Fibroblast of pulmonary artery (primary cell): ENCODE data around the gene TSKS.
A peak's percentile ranks its signal among the peaks of the same experiment; 100 is the strongest.

Experiments used
- DNase-seq: peaks from one replicate; pipeline ENCODE4 v3.0.0-alpha.2; 2010; ENCODE audit warnings: low read depth
- H3K4me3 ChIP-seq: replicated peaks from 2 replicates; pipeline ENCODE4 v1.5.1; 2011; ENCODE audit warnings: low read depth, mild to moderate bottlenecking, control low read depth, low read length, moderate library complexity
- TF ChIP-seq, protein P1 (sequence below): IDR thresholded peaks from 2 replicates; pipeline ENCODE4 v1.5.1; 2011; ENCODE audit warnings: mild to moderate bottlenecking, control low read depth, low read length, inconsistent platforms; ENCODE audit errors: missing control alignments

The TSKS gene

DNA sequence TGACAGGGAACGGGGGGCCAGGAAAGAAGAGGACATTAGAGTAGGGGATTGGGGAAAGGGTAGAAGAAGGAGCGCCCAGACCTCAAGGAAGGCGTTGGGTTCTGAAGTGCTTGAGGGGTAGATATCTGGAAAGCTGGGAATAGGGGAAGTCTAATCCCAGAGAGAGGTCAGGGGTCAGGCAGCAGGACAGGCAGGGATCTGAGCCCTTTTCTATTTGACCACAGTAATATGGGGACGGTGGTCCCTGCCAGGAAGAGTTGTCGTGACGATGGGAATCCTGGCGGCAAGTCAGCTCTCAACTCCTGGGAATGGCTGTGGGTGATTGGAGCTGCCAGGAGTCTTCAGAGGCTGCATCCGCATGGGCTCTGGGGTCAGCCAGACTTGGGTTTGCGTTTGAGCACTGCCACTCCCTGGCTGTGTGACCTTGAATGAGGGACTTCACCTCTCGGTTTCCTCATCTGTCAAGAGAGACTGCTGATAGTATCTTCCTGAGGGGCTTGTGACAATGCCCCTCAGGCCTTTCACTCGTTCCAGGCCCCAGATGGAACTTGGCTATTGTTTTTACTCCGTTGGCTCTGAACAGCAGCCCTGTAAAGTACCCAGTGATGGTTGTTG, 5.0 kb upstream of the TSKS start:
- TF ChIP-seq, protein P1, sequence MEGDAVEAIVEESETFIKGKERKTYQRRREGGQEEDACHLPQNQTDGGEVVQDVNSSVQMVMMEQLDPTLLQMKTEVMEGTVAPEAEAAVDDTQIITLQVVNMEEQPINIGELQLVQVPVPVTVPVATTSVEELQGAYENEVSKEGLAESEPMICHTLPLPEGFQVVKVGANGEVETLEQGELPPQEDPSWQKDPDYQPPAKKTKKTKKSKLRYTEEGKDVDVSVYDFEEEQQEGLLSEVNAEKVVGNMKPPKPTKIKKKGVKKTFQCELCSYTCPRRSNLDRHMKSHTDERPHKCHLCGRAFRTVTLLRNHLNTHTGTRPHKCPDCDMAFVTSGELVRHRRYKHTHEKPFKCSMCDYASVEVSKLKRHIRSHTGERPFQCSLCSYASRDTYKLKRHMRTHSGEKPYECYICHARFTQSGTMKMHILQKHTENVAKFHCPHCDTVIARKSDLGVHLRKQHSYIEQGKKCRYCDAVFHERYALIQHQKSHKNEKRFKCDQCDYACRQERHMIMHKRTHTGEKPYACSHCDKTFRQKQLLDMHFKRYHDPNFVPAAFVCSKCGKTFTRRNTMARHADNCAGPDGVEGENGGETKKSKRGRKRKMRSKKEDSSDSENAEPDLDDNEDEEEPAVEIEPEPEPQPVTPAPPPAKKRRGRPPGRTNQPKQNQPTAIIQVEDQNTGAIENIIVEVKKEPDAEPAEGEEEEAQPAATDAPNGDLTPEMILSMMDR = no peak
- no peak for DNase-seq
- peak overlapping the region; percentile 94 for H3K4me3 ChIP-seq

DNA sequence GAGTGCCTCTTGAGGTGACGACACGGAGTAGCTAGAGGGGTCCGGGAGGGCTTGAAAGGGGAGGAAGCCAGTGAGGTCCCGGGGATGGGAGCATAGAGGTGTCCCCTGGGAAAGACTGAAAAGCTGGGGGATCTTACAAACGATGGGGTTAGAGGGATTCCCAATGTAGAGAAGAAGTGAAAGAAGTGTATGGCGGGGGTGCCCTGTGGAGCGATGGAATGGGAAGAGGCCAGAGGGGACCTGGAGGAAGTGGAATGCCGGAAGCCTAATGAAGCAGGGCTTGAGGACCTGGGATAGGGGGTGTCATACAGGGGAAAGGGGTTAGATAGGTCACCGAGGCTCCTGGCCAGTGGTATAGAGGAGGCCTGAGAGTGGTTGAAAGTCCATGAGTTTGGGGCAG, 4.3 kb upstream of the TSKS start:
- no peak for DNase-seq
- H3K4me3 ChIP-seq = peak overlapping the region; percentile 94
- TF ChIP-seq, protein P1 = no peak

DNA sequence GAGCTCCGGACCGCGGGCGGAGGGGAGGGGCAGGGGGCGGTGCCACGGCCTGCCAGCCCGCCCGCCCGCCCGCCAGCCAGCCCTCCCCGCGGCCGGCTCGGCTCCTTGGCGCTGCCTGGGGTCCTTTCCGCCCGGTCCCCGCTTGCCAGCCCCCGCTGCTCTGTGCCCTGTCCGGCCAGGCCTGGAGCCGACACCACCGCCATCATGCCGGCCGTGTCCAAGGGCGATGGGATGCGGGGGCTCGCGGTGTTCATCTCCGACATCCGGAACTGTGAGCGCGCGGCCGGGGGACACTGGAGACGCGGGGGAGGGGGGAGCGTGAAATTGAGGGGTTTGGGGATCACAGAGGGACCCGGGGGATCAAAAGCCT, 3.8 kb upstream of the TSKS start, which contains the start of gene AP2A1:
Gene AP2A1, plus strand, starts transcription at position 72 of the 370 bp plus-strand sequence. Its CDS starts 133 bp downstream, at position 205.
- DNase-seq = no peak
- H3K4me3 ChIP-seq = peak within 1 kb of the TSS; percentile 94
- TF ChIP-seq, protein P1 = no peak

DNA sequence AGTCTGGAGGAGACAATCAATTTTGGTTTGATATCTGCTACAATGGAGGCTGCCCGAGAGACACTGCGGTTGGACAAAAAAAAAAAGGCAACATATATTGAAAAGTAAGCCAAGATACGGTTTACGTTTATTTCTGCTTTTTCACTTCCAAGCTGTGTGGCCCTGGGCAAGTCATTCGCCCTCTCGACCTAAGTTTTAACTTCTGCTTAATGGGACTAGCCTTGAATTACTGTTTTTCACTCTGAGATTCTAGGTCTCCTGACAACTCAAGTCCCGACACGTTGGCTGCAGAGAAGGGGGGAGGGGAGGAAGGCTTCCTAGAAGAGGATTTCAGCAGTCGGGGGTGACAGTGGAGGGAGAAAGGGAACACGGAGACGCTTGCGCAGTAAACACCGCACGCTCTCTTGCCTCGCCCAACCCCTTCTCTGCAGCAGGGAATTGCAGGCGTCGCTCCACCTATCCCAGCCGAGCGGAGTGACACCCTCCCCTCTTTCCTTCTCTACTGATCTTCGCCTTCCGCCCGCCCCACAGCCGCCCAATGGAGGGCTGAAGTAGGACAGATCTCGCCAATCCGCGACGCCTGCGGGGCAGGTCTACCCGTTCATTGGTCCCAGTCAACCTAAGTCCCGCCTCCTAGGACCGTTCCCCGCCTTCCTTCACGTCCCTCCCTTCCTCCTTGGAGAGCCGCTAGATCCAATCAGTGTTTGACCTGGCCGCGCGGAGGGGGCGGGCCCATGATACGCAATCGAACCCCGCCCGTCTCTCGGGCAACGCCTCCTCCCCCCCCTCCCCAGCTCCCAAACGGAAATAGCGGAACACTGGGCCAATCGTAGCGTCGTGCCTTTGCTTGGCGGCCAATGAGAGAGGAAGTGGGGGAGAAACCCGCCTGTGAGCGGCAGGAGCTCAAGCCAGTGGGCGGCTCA, 3.2 kb upstream of the TSKS start:
- peak; percentile 100 for DNase-seq
- H3K4me3 ChIP-seq = peak overlapping the region; percentile 50
- TF ChIP-seq, protein P1 = no peak

DNA sequence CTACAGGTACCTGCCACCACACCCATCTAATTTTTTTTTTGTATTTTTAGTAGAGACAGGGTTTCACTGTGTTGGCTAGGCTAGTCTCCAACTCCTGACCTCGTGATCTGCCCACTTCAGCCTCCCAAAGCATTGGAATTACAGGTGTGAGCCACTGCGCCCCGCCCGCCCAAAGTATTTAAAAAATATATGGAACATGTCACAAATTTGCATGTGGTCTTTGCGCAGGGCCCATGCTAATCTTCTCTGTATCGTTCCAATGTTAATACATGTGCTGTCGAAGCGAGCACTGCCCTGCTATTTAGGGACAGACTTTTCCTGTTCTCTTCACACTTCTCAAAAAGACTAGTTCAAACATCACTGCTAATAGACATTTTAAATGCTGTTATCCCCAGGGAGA, 1.2 kb upstream of the TSKS start:
- no peak overlapping the region for H3K4me3 ChIP-seq
- no peak for DNase-seq
- TF ChIP-seq, protein P1 = no peak

DNA sequence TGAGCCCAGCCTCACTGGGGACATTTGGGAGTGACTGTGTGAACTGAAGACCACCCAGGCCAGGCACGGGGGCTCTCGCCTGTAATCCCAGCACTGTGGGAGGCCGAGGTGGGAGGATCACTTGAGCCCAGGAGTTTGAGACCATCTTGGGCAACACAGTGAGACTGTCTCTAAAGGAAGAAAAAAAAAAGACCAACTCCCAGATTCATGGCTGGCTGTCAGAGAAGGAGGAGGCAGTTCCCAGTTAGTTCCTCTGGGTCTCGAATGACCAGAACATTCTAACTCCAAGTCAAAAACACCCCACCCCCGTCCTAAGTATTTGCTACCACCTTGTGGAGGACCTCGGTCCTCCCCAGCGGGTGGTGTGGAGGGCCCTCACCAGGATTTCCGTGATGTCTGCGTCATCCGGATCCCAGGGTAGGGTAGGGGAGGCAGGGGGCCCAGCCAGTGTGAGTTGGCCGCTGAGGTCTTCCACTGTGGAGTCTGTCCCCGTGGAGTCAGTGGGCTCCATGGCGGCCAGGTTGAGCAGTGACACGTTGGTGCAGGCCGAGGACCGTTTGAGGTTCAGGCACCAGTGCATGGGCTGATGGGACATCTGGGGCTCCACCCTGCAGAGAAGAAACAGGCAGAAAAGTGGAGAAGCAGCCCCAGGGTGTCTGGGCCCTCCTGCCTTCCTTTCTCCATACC, 1.3 kb downstream of the TSKS start:
- peak; percentile 74 for DNase-seq
- H3K4me3 ChIP-seq = no peak overlapping the region
- TF ChIP-seq, protein P1 = peak; percentile 40
